Activated CD8-positive, alpha-beta memory T cell treated with anti-CD3 and anti-CD28 coated beads for 36 hours (primary cell): Measurements from ENCODE around the gene MGAT2. TPM values are rescaled to one million over a fixed set of nuclear protein-coding genes. Genes with fewer than 3 reads are reported as not detected.
"Not testable (repeated sequence)": the region's sequence is repeated elsewhere in the genome, so short reads cannot be mapped to it uniquely, and the experiment has no call there.

Experiments used
- CTCF ChIA-PET: fragments of 350-600 bp; sonication (Branson Sonifier 250); formaldehyde crosslinking; loops from one replicate; lab custom pipeline; 2021; ENCODE audit warnings: antibody characterized with exemption; lab: Charles Lee
- POLR2A ChIA-PET: fragments of 350-600 bp; sonication (Branson Sonifier 250); formaldehyde crosslinking; loops from one replicate; lab custom pipeline; 2021; ENCODE audit warnings: antibody characterized with exemption; lab: Charles Lee
- total RNA-seq, 2 experiments: library from RNA; stranded (reverse); gene quantifications; one replicate each; pipeline ENCODE4 v1.2.3, GENCODE V29; 2021

Gene MGAT2
- total RNA-seq, 2 experiments from 2014 or later = 49.3 to 50.5 TPM

DNA sequence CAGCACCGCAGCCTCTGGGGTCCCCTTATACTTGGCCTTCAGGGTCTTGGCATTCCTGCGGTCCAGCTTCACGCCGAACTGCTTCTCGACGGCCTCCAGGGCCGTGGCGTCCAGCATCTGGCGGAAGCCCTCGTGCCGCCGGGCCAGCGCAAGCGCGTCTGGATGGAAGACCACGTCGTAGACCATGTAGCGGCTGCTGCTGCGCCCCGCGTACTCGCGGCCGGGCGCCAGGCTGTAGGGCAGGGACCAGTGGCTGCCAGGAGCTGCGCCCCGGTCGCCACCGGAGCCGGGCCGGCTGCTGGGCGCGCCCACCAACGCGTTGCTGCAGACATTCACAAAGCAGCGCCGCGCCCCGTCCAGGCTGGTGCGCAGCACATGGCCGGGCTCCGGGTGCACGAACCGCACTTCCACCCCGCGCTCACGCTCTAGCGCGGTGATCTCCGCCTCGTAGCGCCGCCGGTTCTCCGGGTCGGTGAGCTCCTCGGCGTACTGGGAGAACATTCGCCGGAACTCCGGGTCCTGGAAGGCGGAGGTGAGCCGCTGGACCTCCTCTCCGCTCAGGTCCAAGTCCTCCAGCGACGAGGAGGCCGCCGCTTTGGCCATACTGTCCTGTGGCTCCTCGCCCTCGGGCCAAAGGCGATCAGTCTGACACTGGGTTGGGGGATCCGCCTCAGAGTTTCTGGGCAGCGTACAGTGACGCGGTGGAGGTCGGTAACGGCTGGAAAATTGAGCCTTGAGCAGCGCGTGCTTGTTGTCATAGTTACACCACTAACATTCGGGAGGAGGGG is 14.1 kb downstream of the MGAT2 start, which contains the start of gene DNAAF2:
DNAAF2 (minus strand) TSS at position 698 of the 788 bp plus-strand sequence; CDS start at position 603, 95 bp downstream.
- POLR2A ChIA-PET = interaction anchor here (0.8 to 4.5 kb wide), 8 partner anchors 11 to 364 kb away, joined by 3 to 39 read pairs (median 6); partner anchors contain the start of genes KLHDC2, MGAT2, NEMF and RPL36AL
- CTCF ChIA-PET = interaction anchor here (1.0 to 5.2 kb wide), 12 partner anchors 10 to 599 kb away, joined by 3 to 63 read pairs (median 5); partner anchors contain the start of genes KLHDC2, LRR1, MGAT2 and RPL36AL

DNA sequence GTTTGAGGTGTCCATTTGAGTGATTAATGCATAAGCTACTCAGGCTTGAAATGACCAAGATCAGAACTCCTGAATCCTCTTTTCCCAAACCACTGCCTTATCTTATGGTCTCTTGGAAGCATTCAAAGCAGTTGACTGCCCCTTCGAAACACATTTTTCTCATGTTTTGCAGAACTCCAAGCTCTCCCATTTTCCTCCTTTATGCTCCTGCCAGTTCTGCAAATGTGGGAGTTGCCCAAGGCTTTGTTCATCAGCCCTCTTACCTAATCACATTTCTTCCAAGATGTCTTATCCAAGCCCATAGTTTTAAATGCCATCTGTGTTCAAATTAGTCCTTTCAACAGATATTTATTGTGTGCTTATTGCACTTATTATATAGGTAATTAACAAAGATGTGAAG is 16.3 kb downstream of the MGAT2 start:
- CTCF ChIA-PET = interaction anchor here (1.9 kb wide), 1 partner anchor 16 kb away, joined by 4 read pairs; the partner anchor contains the start of genes MGAT2 and RPL36AL
- POLR2A ChIA-PET = no interaction called here

DNA sequence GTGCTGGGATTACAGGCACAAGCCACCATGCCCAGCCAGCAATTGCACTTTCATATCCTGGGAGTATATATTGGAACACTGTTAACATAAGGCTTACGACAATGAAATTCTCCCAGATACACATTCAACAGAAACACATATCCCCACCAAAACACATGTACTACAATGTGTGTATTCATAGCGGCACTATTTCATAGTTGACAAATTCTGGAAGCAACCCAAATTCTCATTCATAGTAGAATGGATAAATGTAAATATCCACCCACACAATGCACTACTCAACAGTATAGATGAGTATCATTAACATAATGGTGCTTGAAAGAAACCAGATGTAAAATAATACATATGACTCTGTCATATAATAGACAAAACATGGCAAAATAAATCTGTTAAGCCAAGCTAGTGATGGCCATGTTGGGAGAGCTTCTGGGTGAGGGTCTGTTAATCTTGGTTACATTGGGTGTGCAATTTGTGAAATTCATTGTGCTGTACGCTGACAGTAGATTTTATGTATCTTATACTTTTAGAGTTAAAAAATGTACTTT is 17.0 kb downstream of the MGAT2 start:
- CTCF ChIA-PET = interaction anchor here (1.9 kb wide), 1 partner anchor 17 kb away, joined by 4 read pairs; the partner anchor contains the start of genes MGAT2 and RPL36AL
- POLR2A ChIA-PET = no interaction called here

DNA sequence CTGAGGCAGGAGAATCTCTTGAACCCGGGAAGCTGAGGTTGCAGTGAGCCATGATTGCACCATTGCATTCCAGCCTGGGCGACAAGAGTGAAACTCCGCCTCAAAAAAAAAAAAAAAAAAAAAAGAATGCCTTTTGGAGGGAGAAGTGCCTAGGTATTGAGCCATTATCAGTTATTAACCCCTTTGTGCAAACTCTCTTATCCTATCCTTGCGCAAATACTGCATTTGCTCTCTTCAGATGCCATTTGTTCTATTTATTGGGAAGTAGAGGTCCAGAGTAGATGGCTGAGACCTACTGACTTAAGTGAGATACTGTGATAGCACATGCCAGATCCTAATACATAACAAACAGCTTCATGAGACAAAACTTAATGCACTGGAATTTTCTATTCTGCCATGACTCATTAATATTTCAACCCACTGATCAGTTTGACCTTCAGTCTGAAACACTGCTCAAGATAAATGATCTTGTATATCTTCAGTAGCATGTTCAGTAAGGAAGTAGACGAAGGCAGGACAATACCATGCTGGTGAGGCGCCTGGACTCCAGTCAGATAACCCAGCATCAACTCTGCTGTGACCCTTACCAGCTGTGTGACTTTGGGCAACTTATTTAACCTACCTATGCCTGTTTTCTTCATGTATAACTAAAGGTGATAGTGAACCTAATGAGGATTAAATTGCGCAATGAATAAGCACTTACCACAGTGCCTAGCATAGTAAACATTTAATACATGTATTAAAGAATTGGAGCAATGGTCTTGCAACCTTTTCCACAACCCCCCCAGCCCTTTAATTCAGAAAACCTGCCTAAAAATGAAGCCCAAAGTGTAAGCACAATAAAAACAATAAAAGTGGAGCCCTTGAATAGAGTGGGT is 20.2 kb downstream of the MGAT2 start:
- POLR2A ChIA-PET = interaction anchor here (1.0 kb wide), 1 partner anchor 20 kb away, joined by 3 read pairs; the partner anchor contains the start of genes MGAT2 and RPL36AL
- CTCF ChIA-PET = interaction anchor here (0.6 to 0.7 kb wide), 2 partner anchors 24 to 400 kb away, joined by 3 read pairs; no protein-coding TSS in a partner anchor

DNA sequence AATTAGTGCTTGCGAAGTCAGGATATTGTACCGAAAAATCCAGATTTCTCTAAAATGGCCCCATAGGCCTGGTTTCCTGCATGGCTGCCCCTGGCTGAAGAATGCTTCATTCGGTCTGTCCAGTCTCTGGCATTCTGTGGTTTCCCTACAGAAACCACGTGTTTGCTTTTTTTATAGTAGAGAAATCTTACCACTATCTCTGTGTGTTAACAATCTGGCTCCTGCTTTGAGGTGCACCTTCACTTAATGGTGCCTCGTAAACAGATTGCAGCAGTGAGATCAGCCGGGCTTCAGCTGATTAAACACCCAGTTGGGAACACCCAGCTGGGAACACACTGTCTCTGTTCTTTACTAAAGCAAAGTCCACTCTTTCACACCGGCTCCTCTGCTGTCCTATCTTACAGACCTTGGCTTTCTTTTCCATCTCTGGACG is 21.1 kb downstream of the MGAT2 start:
- CTCF ChIA-PET = no interaction called here
- POLR2A ChIA-PET = no interaction called here

DNA sequence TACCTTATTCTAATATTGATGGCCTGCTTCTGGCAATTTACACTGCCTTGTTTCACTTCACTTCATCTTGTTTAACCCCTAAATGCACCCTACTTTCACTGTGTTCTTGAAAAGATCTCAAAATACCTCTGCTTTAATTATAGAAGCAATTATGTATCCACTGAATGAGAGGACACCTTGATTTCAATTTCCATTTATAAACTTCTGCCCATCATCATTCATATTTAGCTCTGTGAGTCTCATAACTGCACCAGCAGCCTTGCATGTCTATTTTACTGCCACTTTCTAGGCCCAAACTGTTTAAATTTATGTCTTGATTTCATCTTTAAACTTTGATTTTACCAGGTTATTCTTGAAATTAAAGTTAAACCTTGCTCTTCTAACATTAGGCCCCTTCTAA is 21.6 kb downstream of the MGAT2 start:
- ChIA-PET POLR2A (no interaction called here), CTCF (no interaction called here)

DNA sequence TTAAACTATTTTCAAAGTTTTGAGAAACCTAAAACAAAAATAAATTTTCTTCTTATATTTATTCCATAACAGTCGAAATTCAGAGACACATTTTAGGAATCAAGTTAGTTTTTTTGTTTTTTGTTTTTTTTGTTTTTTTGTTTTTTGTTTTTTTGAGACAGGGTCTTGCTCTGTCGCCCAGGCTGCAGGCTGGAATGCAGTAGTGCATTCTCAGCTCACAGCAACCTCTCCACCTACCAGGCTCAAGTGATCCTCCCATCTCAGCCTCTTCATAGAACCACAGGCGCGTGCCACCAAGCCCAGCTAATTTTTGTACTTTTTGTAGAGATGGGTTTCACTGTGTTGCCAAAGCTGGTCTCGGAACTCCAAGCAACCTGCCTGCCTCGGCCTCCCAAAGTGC is 32.9 kb downstream of the MGAT2 start:
- CTCF ChIA-PET = interaction anchor here (0.5 kb wide), 1 partner anchor 73 kb away, joined by 3 read pairs; no protein-coding TSS in a partner anchor

DNA sequence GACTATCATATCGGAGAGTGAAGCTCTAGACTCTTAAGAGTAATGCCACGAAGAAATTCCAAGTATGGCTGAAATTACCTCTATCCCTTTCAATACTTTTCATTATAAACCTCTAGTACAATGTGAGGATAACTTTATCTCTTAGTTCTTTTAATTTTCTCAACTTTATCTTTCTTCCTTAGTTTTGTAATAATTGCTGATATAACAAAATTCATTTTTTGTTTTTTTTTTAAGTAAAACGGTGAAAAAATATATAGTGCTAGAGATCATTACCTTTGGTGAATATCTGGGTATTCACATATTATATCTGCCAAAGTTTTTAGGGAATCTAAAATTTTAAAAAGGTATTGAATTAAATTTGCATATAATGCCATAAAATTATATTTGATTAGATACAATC is 33.9 kb downstream of the MGAT2 start:
- ChIA-PET CTCF (no interaction called here), POLR2A (no interaction called here)

More for the DNA sequence above, 32.9 kb downstream of the MGAT2 start:
- POLR2A ChIA-PET = no interaction called here

DNA sequence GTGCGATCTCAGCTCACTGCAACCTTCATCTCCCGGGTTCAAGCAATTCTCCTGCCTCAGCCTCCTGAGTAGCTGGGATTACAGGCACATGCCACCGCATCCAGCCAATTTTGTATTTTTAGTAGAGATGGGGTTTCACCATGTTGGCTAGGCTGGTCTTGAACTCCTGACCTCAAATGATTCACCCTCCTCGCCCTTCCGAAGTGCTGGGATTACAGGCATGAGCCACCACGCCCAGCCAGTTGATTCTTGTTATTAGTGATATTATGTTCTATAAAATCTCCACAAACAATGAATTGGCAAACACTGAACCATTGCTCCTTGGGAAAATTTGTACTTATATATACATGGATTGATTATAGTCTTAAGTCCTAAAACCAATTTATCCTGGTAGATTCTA is 36.9 kb downstream of the MGAT2 start:
- CTCF ChIA-PET, POLR2A ChIA-PET: not testable (repeated sequence)

DNA sequence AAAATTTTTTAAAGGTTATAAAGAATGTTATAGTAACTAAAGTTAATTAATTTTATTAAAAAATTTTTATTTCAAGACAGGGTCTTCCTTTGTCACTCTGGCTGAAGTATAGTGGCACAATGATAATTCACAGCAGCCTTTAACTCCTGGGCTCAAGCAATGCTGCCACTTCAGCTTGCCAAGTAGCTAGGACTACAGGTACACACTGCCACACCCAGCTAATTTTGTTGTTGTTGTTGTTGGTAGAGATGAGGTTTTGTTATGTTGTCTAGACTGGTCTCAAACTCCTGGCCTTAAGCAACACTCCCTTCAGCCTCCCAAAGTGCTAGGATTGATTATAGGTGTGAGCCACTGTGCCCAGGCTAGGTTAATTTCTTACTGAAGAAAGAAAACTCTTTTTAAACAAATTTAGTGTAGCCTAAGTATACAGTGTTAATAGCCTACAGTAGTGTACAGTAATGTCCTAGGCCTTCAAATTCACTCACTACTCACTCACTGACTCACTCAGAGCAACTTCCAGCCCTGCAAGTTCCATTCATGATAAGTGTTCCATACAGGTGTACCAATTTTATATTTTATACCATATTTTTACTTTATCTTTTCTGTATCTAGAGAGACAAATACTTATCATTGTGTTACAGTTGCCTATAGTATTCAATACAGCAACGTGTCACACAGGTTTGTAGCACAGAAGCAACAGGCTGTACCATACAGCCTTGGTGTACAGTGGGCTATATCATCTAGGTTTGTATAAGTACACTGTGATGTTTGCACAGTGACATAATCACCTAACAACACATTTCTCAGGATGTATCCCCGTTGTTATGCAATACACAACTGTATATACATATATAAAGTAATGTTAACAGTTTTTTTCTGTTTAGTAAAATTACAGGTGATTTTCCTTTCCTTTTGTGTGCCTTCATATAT is 39.2 kb downstream of the MGAT2 start:
- ChIA-PET POLR2A (no interaction called here), CTCF (no interaction called here)

DNA sequence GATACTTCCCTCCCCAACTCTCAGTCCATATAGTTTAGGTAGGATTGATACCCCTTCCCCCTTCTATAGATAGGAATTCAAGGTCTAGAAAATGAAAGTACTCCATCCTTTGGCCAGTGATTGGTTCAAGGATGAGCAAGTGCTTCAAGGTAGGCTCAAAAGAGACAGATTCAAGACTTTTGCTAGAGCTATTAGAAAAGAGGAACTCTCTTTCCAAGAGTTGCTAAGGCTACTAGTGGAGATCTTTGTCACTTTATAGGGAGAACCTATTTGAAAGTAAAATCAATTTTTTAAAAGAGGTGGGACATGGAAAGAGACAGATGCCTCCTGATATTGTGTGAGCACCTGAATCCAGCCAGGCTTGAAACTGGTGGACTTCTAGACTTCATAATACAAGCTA is 49.9 kb downstream of the MGAT2 start:
- CTCF ChIA-PET = interaction anchor here (0.6 to 1.0 kb wide), 2 partner anchors 16 to 20 kb away, joined by 5 to 9 read pairs; no protein-coding TSS in a partner anchor

More for the DNA sequence above, 49.9 kb downstream of the MGAT2 start:
- POLR2A ChIA-PET = interaction anchor here (0.6 kb wide), 1 partner anchor 134 kb away, joined by 3 read pairs; no protein-coding TSS in a partner anchor

Other genes with a start within 250 kb of the MGAT2 start
- 1,000 to 10,000 TPM; 2,012 to 2,031 TPM for gene RPS29, start 34.4 kb upstream of the MGAT2 start, total RNA-seq
- gene LRR1, start 21.9 kb upstream of the MGAT2 start, total RNA-seq = 10 to 100 TPM; 48.8 to 54.1 TPM
- 100 to 1,000 TPM; 247 to 251 TPM for gene RPL36AL, start 173 bp upstream of the MGAT2 start, total RNA-seq
- gene DNAAF2, start 14.4 kb downstream of the MGAT2 start, total RNA-seq = 10 to 100 TPM; 17.1 to 17.8 TPM
- 10 to 100 TPM; 43.1 to 44.4 TPM for gene POLE2, start 67.4 kb downstream of the MGAT2 start, total RNA-seq
- 1 to 10 TPM in 1 of 2 experiments, under 1 TPM in 1; 0.69 to 1.2 TPM for gene KLHDC1, start 72.3 kb downstream of the MGAT2 start, total RNA-seq
- 10 to 100 TPM; 21.2 to 23.3 TPM for gene KLHDC2, start 147.4 kb downstream of the MGAT2 start, total RNA-seq
- 10 to 100 TPM; 73.3 to 74.7 TPM for gene NEMF, start 232.0 kb downstream of the MGAT2 start, total RNA-seq